ENCODE measurements around the gene RCC1. TPM values are rescaled to one million over a fixed set of nuclear protein-coding genes. Genes with fewer than 3 reads are reported as not detected.
"Not testable (repeated sequence)": the region's sequence is repeated elsewhere in the genome, so short reads cannot be mapped to it uniquely, and the experiment has no call there.

Gene RCC1
- total RNA-seq, 6 experiments from 2014 or later: 9.5 to 29.6 (median 18.0) TPM

DNA sequence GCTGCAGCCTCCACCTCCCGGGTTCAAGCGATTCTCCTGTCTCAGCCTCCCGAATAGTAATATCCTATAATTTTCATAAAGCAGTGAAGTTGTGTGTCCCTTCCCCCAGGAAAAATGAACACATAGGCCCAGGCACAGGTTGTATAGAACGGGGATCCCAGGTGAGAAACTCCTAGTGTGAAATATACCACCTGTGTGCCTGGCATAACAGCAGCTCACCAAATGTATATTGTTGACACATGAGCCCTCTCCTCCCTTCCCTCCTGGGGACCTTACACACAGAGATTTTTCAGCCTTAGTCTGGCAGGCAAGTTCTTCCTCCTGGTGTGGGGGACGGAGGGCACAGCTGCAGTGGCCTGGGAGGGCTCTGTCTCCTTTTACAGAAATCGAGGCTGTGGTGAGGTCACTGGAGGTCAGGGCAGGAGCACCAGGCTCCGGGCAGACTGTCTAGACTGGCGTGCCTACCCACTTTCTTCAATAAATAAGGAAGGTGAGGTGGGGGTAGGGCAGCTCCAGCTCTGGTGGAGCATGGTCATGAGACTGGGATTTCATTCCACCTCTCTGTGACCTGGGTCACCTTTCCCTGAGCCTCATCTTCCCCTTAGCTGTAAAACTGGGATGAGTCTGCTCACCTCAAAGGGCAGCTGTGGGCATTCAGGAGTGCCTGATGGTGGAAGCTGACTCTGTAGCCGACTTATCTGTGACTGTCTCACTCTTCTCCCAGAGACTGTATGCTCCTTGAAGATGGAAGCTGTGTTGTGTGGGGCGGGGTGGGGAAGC lies 14.3 kb downstream of the RCC1 start:
- 67% methylated on average over 4 of the region's 10 CpGs for WGBS (ENCODE audit: insufficient coverage, low coverage, low lambda C conversion rate, missing lambda C conversion rate)
- intact Hi-C loops (cut with DNase I): loop anchor here in 1 of 2 donors (5.0 kb wide), 1 partner anchor 82 kb away; no protein-coding TSS in a partner anchor
- no peaks in the 10 kb centered on the region for H3K9me3 ChIP-seq
- DNase-seq (no peak), ATAC-seq (no peak)
- TF ChIP-seq POLR2A (IDR thresholded peaks at IDR 0.05) (no peak), CTCF (IDR thresholded peaks at IDR 0.05) (no peak)
- H3K36me3 ChIP-seq: peaks cover 0 to 2% (median 0%) of the 10 kb centered on the region in 4 donors
- no peaks in the 10 kb centered on the region for H3K27me3 ChIP-seq
- no peak overlapping the region for H3K27ac ChIP-seq
- peaks cover 0 to 5% (median 2%) of the 10 kb centered on the region in 4 donors for H3K4me1 ChIP-seq
- no peak overlapping the region for H3K4me3 ChIP-seq

DNA sequence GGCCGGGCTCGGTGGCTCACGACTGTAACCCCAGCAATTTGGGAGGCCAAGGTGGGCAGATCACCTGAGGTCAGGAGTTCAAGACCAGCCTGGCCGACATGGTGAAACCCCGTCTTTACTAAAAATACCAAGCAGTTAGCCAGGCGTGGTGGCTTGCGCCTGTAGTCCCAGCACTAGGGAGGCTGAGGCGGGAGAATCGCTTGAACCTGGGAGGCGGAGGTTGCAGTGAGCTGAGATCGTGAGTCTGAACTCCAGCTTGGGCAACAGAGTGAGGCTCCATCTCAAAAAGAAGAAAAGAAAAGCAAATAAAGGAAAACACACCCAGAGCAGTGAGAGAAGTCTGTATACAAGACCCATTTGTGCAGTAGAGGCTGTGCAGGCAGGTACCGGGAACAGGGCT lies 15.0 kb downstream of the RCC1 start:
- WGBS (ENCODE audit: insufficient coverage, low coverage, low lambda C conversion rate, missing lambda C conversion rate): 93% methylated on average over 4 of the region's 12 CpGs
- intact Hi-C loops (cut with DNase I): loop anchor here in 1 of 2 donors (5.0 kb wide), 1 partner anchor 82 kb away; no protein-coding TSS in a partner anchor

GRCh38 chr1:28521502-28522164 lies 15.8 kb downstream of the RCC1 start:
- ATAC-seq (no peak), DNase-seq (no peak)
- Histone ChIP-seq H3K4me1 (peaks cover 0 to 5% (median 2%) of the 10 kb centered on the region in 4 donors), H3K9me3 (no peaks in the 10 kb centered on the region), H3K27ac (no peak overlapping the region), H3K36me3 (no peaks in the 10 kb centered on the region), H3K27me3 (no peaks in the 10 kb centered on the region), H3K4me3 (no peak overlapping the region)
- TF ChIP-seq CTCF (IDR thresholded peaks at IDR 0.05) (no peak), POLR2A (IDR thresholded peaks at IDR 0.05) (no peak)
- intact Hi-C loops (cut with DNase I): loop anchor here in 1 of 2 donors (5.0 kb wide), 1 partner anchor 81 kb away; no protein-coding TSS in a partner anchor
- WGBS (ENCODE audit: insufficient coverage, low coverage, low lambda C conversion rate, missing lambda C conversion rate): 84% methylated on average over 5 of the region's 6 CpGs

More for the DNA sequence above, 15.0 kb downstream of the RCC1 start:
- not testable (repeated sequence) for H3K27ac ChIP-seq, H3K36me3 ChIP-seq, ATAC-seq, H3K27me3 ChIP-seq, H3K4me1 ChIP-seq, DNase-seq, H3K4me3 ChIP-seq, H3K9me3 ChIP-seq

- H3K27ac ChIP-seq, H3K27me3 ChIP-seq, H3K4me1 ChIP-seq, H3K9me3 ChIP-seq, H3K4me3 ChIP-seq, DNase-seq, H3K36me3 ChIP-seq, ATAC-seq: not testable (repeated sequence)
- 82% methylated on average over 3 of the region's 9 CpGs for WGBS (ENCODE audit: insufficient coverage, low coverage, low lambda C conversion rate, missing lambda C conversion rate)
- intact Hi-C loops (cut with DNase I): loop anchor here in 1 of 2 donors (5.0 kb wide), 1 partner anchor 80 kb away; no protein-coding TSS in a partner anchor
Observed at GRCh38 chr1:28522537-28522936, 16.7 kb downstream of the RCC1 start.

- DNase-seq; H3K4me3 ChIP-seq; ATAC-seq; intact Hi-C loops (cut with DNase I); H3K36me3 ChIP-seq; H3K4me1 ChIP-seq; H3K27ac ChIP-seq; H3K9me3 ChIP-seq; H3K27me3 ChIP-seq: not testable (repeated sequence)
- WGBS (ENCODE audit: insufficient coverage, low coverage, low lambda C conversion rate, missing lambda C conversion rate): 90% methylated on average over 6 of the region's 10 CpGs
Observed at GRCh38 chr1:28525002-28525642, 19.3 kb downstream of the RCC1 start.

All from right lobe of liver (tissue), 6 donors.